B cell (primary cell): ENCODE data around the gene TTLL8.

Source experiments
- EZH2 ChIP-seq: IDR thresholded peaks from 2 replicates; pipeline ENCODE4 v1.6.1; 2012; ENCODE audit warnings: borderline replicate concordance, low read depth, mild to moderate bottlenecking, moderate library complexity, low read length; ENCODE audit not compliant: insufficient read depth, poor library complexity, severe bottlenecking
- TF ChIP-seq, protein P1 (sequence below): fragments of 200-600 bp; IDR thresholded peaks from one replicate; pipeline ENCODE4 v1.8.0; 2022; ENCODE audit warnings: antibody characterized with exemption, mild to moderate bottlenecking

- TF ChIP-seq, protein P1, sequence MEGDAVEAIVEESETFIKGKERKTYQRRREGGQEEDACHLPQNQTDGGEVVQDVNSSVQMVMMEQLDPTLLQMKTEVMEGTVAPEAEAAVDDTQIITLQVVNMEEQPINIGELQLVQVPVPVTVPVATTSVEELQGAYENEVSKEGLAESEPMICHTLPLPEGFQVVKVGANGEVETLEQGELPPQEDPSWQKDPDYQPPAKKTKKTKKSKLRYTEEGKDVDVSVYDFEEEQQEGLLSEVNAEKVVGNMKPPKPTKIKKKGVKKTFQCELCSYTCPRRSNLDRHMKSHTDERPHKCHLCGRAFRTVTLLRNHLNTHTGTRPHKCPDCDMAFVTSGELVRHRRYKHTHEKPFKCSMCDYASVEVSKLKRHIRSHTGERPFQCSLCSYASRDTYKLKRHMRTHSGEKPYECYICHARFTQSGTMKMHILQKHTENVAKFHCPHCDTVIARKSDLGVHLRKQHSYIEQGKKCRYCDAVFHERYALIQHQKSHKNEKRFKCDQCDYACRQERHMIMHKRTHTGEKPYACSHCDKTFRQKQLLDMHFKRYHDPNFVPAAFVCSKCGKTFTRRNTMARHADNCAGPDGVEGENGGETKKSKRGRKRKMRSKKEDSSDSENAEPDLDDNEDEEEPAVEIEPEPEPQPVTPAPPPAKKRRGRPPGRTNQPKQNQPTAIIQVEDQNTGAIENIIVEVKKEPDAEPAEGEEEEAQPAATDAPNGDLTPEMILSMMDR, result no peak
- TF ChIP-seq EZH2, result no peak
Measured at GRCh38 chr22:49973018-49973961, 84.8 kb downstream of the TTLL8 start.
